H1 (cell line): Measurements from ENCODE around the gene KCNMA1. TPM values are rescaled to one million over a fixed set of nuclear protein-coding genes. Genes with fewer than 3 reads are reported as not detected.

Experiments
- CTCF ChIA-PET: fragments of 300-600 bp; sonication (Branson Sonifier 250); formaldehyde crosslinking; loops from one replicate; lab custom pipeline; 2021; ENCODE audit not compliant: partially characterized antibody; lab: Charles Lee
- POLR2A ChIA-PET: fragments of 300-600 bp; sonication (Branson Sonifier 250); formaldehyde crosslinking; loops from one replicate; lab custom pipeline; 2021; ENCODE audit warnings: inconsistent platforms; ENCODE audit not compliant: partially characterized antibody; lab: Charles Lee
- DNase-seq, 2 experiments: peaks; one replicate each; pipeline versions ENCODE4 v3.0.0 to v3.0.0-alpha.2; 2010 to 2022; ENCODE audit warnings: low spot score in 2 of 2, low read depth in 1 of 2, mixed read lengths in 1 of 2
- FAIRE-seq: peaks from 2 replicates; lab custom pipeline; 2011; peaks lifted over from hg19 to GRCh38; lab: Jason Lieb, UNC
- H2AFZ ChIP-seq: 2 replicates; pipeline ENCODE4 v1.8.1; 2012; ENCODE audit warnings: low read length, inconsistent platforms
- H2AK5ac ChIP-seq: 2 replicates; pipeline ENCODE4 v1.6.1; 2013; ENCODE audit warnings: low read depth, low read length
- H2BK120ac ChIP-seq: replicated peaks from 2 replicates; pipeline ENCODE3; 2013; ENCODE audit warnings: low read depth, low read length, inconsistent platforms
- H2BK12ac ChIP-seq: 2 replicates; pipeline ENCODE4 v1.6.1; 2013; ENCODE audit warnings: low read depth, low read length
- H2BK15ac ChIP-seq: 2 replicates; pipeline ENCODE4 v1.6.1; 2013; ENCODE audit warnings: low read length
- H2BK20ac ChIP-seq: 2 replicates; pipeline ENCODE4 v1.6.1; 2013; ENCODE audit warnings: low read length
- H2BK5ac ChIP-seq: 2 replicates; pipeline ENCODE4 v1.6.1; 2013; ENCODE audit warnings: low read depth, low read length
- H3K14ac ChIP-seq: 2 replicates; pipeline ENCODE4 v1.6.1; 2013; ENCODE audit warnings: inconsistent platforms; ENCODE audit not compliant: insufficient read length
- H3K18ac ChIP-seq: 2 replicates; pipeline ENCODE4 v1.6.1; 2013; ENCODE audit warnings: low read length; ENCODE audit errors: extremely low read depth
- H3K23ac ChIP-seq: 2 replicates; pipeline ENCODE4 v1.6.1; 2013; ENCODE audit warnings: inconsistent platforms; ENCODE audit not compliant: insufficient read length
- H3K23me2 ChIP-seq: 2 replicates; pipeline ENCODE4 v1.6.1; 2013; ENCODE audit warnings: low read depth, low read length
- H3K27ac ChIP-seq: 2 replicates; pipeline ENCODE4 v1.6.1; 2011; ENCODE audit warnings: low read depth, low read length, inconsistent platforms
- H3K27me3 ChIP-seq, 4 experiments: replicated peaks in 1 of 4; 1 replicate in 1 of 4; 2 replicates in 3 of 4; pipeline versions ENCODE4 v1.6.1 to v1.8.1; 2011 to 2013; ENCODE audit warnings: low read length in 3 of 4, mild to moderate bottlenecking in 3 of 4, inconsistent platforms in 2 of 4, mixed read lengths in 2 of 4, moderate library complexity in 1 of 4; ENCODE audit not compliant: control insufficient read depth in 3 of 4, insufficient read depth in 3 of 4; ENCODE audit errors: extremely low read depth in 1 of 4
- H3K36me3 ChIP-seq, 4 experiments: 2 replicates each; pipeline versions ENCODE4 v1.6.1 to v1.8.1; 2011 to 2013; ENCODE audit warnings: mild to moderate bottlenecking in 4 of 4, low read length in 3 of 4, moderate library complexity in 2 of 4, control low read depth in 1 of 4, inconsistent platforms in 1 of 4; ENCODE audit not compliant: insufficient read depth in 4 of 4, control insufficient read depth in 2 of 4
- H3K4ac ChIP-seq: replicated peaks from 2 replicates; pipeline ENCODE3; 2013; ENCODE audit warnings: low read length, low read depth, mixed read lengths, inconsistent platforms; ENCODE audit not compliant: insufficient read length
- H3K4me1 ChIP-seq, 4 experiments: replicated peaks in 1 of 4; 1 replicate in 1 of 4; 2 replicates in 3 of 4; pipeline versions ENCODE4 v1.6.1 to v1.8.1; 2011 to 2013; ENCODE audit warnings: low read length in 3 of 4, inconsistent platforms in 2 of 4, mixed read lengths in 1 of 4; ENCODE audit not compliant: insufficient read depth in 4 of 4, control insufficient read depth in 3 of 4
- H3K4me2 ChIP-seq, 2 experiments: 2 replicates each; pipeline versions ENCODE4 v1.6.1 to v1.8.1; 2011 to 2013; ENCODE audit warnings: low read depth in 2 of 2, low read length in 2 of 2, control low read depth in 1 of 2, inconsistent platforms in 1 of 2, mild to moderate bottlenecking in 1 of 2; ENCODE audit not compliant: insufficient read depth in 1 of 2
- H3K4me3 ChIP-seq, 4 experiments: fragments of 200-600, 300-600 bp in 1 of 4; sonication (generic), shearing (Covaris generic), sonication (Bioruptor Twin) in 1 of 4; 2 replicates each; pipeline versions ENCODE4 v1.5.1 to v1.8.1; 2011 to 2016; ENCODE audit warnings: low read length in 4 of 4, low read depth in 3 of 4, control low read depth in 2 of 4, inconsistent platforms in 2 of 4, mild to moderate bottlenecking in 2 of 4, mixed read lengths in 1 of 4, moderate library complexity in 1 of 4; ENCODE audit not compliant: insufficient read depth in 2 of 4; ENCODE audit errors: extremely low read depth in 1 of 4
- H3K56ac ChIP-seq: replicated peaks from 2 replicates; pipeline ENCODE3; 2013; ENCODE audit warnings: low read depth, mild to moderate bottlenecking, mixed read lengths, low read length, inconsistent platforms; ENCODE audit not compliant: insufficient read length
- H3K79me1 ChIP-seq: 2 replicates; pipeline ENCODE4 v1.6.1; 2013; ENCODE audit warnings: low read depth, low read length, control low read depth
- H3K79me2 ChIP-seq, 2 experiments: 2 replicates each; pipeline versions ENCODE4 v1.6.1 to v1.8.1; 2012 to 2013; ENCODE audit warnings: low read length in 2 of 2, mild to moderate bottlenecking in 2 of 2, inconsistent platforms in 1 of 2; ENCODE audit not compliant: insufficient read depth in 2 of 2, control insufficient read depth in 1 of 2
- H3K9ac ChIP-seq, 4 experiments: replicated peaks in 1 of 4; 1 replicate in 1 of 4; 2 replicates in 3 of 4; pipeline versions ENCODE4 v1.6.1 to v1.8.1; 2011 to 2013; ENCODE audit warnings: low read depth in 3 of 4, low read length in 3 of 4, control low read depth in 2 of 4, mild to moderate bottlenecking in 2 of 4, moderate library complexity in 2 of 4, inconsistent platforms in 1 of 4; ENCODE audit errors: extremely low read depth in 1 of 4
- H3K9me3 ChIP-seq, 2 experiments: 2 replicates each; pipeline versions ENCODE4 v1.6.1 to v1.8.1; 2012 to 2013; ENCODE audit warnings: mild to moderate bottlenecking in 2 of 2, moderate library complexity in 2 of 2, control low read depth in 1 of 2, inconsistent platforms in 1 of 2, low read depth in 1 of 2, low read length in 1 of 2, mixed read lengths in 1 of 2; ENCODE audit not compliant: insufficient read depth in 2 of 2
- H4K20me1 ChIP-seq, 2 experiments: replicated peaks in 1 of 2; 2 replicates each; pipeline versions ENCODE3 to v1.8.1; 2011 to 2013; ENCODE audit warnings: inconsistent platforms in 2 of 2, low read length in 2 of 2, mild to moderate bottlenecking in 1 of 2; ENCODE audit not compliant: insufficient read depth in 2 of 2, control insufficient read depth in 1 of 2
- H4K5ac ChIP-seq: 2 replicates; pipeline ENCODE4 v1.6.1; 2013; ENCODE audit warnings: low read length, low read depth, mixed read lengths, inconsistent platforms; ENCODE audit not compliant: insufficient read length
- H4K8ac ChIP-seq: 2 replicates; pipeline ENCODE4 v1.8.0; 2013; ENCODE audit warnings: mild to moderate bottlenecking, moderate library complexity, low read length, inconsistent platforms; ENCODE audit not compliant: insufficient read depth; ENCODE audit errors: extremely low read depth
- H4K91ac ChIP-seq: replicated peaks from 2 replicates; pipeline ENCODE3; 2013; ENCODE audit warnings: low read length, mixed read lengths, inconsistent platforms; ENCODE audit not compliant: insufficient read length
- KDM1A ChIP-seq: fragments of 200-600, 300-600 bp; sonication (generic); IDR thresholded peaks from 2 replicates; pipeline ENCODE4 v1.7.1; 2016; ENCODE audit warnings: mild to moderate bottlenecking, low read length, borderline replicate concordance
- WGBS, 2 experiments: shearing (Covaris generic) in 1 of 2; methylation state at CpG; one replicate each; pipeline versions ENCODE4 v1.1.6 to v1.1.7; 2013 to 2015; ENCODE audit warnings: low lambda C conversion rate in 2 of 2, mixed read lengths in 2 of 2, inconsistent platforms in 1 of 2, low coverage in 1 of 2, missing lambda C conversion rate in 1 of 2; ENCODE audit not compliant: insufficient replicate concordance in 2 of 2, insufficient coverage in 1 of 2, insufficient read length in 1 of 2; ENCODE audit errors: extremely low coverage in 1 of 2, missing lambda C conversion rate in 1 of 2; 5-methylcytosine and 5-hydroxymethylcytosine counted together
- polyA plus RNA-seq, 7 experiments: library from polyadenylated mRNA; depleted of rRNA in 3 of 7; stranded (reverse) in 5 of 7; unstranded in 2 of 7; fragments of >200 nt in 5 of 7; fragments of 200-250 nt in 2 of 7; gene quantifications; 1 replicate in 5 of 7; 2 replicates in 1 of 7; 4 replicates in 1 of 7; pipeline versions ENCODE4 v1.2.1 to v1.2.3, GENCODE V29; 2011 to 2013; ENCODE audit warnings: missing spikeins in 2 of 7, mixed read lengths in 2 of 7
- total RNA-seq: library from RNA; stranded (reverse); fragmentation: NEBNext Ultra II Directional; extraction: Animal tissue kit (Norgen Biotek cat#: 25700); gene quantifications from 2 replicates; pipeline ENCODE4 v1.2.1, GENCODE V29; 2021

Gene KCNMA1
- total and polyA plus RNA-seq, 2 of the 8 experiments (the other 6 are each of a cell fraction or from before 2014, with no cell fraction given): 10.2 to 11.1 TPM

GRCh38 chr10:77090381-77091356 lies 546.9 kb downstream of the KCNMA1 start:
- peak overlapping the region; percentile 14; the same call in 1 of the 2 replicates for H2AK5ac ChIP-seq
- FAIRE-seq (no peak), DNase-seq (no peak)
- H3K4me3 ChIP-seq: no peak overlapping the region
- H3K4ac ChIP-seq: no peak overlapping the region
- H3K36me3 ChIP-seq: no peaks in the 10 kb centered on the region
- no peaks in the 10 kb centered on the region for H3K9me3 ChIP-seq
- no peaks in the 10 kb centered on the region for H4K20me1 ChIP-seq
- no peak overlapping the region for H3K9ac ChIP-seq
- no peak overlapping the region for H3K14ac ChIP-seq
- no peak overlapping the region for H4K5ac ChIP-seq
- no peak overlapping the region for H4K8ac ChIP-seq
- no peak overlapping the region for H4K91ac ChIP-seq
- no peak for TF ChIP-seq KDM1A
- H2BK15ac ChIP-seq: no peak overlapping the region
- H3K79me2 ChIP-seq: no peaks in the 10 kb centered on the region
- no peaks in the 10 kb centered on the region for H3K79me1 ChIP-seq
- H3K27me3 ChIP-seq: no peaks in the 10 kb centered on the region
- no peaks in the 10 kb centered on the region for H3K4me1 ChIP-seq
- no peak overlapping the region for H3K56ac ChIP-seq
- WGBS, 2 experiments: 86% methylated on average over 17 of the region's 17 CpGs; no CpG with 5 or more reads in 1 of the 2 experiments
- POLR2A ChIA-PET: no interaction called here
- H2BK120ac ChIP-seq: no peak overlapping the region
- no peak overlapping the region for H3K4me2 ChIP-seq
- H2BK12ac ChIP-seq: no peak overlapping the region
- H2BK20ac ChIP-seq: no peak overlapping the region
- H3K23ac ChIP-seq: no peak overlapping the region
- no peak overlapping the region for H2BK5ac ChIP-seq
- CTCF ChIA-PET: interaction anchor here (0.5 to 1.8 kb wide), 4 partner anchors 8 to 629 kb away, joined by 3 to 7 read pairs (median 4); no protein-coding TSS in a partner anchor
- H2AFZ ChIP-seq: no peak overlapping the region
- H3K23me2 ChIP-seq: no peaks in the 10 kb centered on the region
- no peak overlapping the region for H3K27ac ChIP-seq
- no peak overlapping the region for H3K18ac ChIP-seq
